OCI-LY1 (cell line): ENCODE measurements around the gene ZNF354C.

Experiments
- EZH2 ChIP-seq: fragments of 200-600 bp; sonication (generic), shearing (Covaris generic); IDR thresholded peaks from 2 replicates; pipeline ENCODE4 v1.8.0; 2017; ENCODE audit warnings: borderline replicate concordance, mixed run types, mild to moderate bottlenecking, antibody characterized with exemption, low read length, moderate library complexity, mixed read lengths
- TF ChIP-seq, protein P1 (sequence below): fragments of 200-600 bp; sonication (generic), shearing (Covaris generic); IDR thresholded peaks from 2 replicates; pipeline ENCODE4 v1.5.1; 2017; ENCODE audit warnings: mild to moderate bottlenecking, antibody characterized with exemption, low read length, moderate library complexity, mixed read lengths

GRCh38 chr5:179111267-179112207 is 51.4 kb downstream of the ZNF354C start:
- TF ChIP-seq, protein P1, sequence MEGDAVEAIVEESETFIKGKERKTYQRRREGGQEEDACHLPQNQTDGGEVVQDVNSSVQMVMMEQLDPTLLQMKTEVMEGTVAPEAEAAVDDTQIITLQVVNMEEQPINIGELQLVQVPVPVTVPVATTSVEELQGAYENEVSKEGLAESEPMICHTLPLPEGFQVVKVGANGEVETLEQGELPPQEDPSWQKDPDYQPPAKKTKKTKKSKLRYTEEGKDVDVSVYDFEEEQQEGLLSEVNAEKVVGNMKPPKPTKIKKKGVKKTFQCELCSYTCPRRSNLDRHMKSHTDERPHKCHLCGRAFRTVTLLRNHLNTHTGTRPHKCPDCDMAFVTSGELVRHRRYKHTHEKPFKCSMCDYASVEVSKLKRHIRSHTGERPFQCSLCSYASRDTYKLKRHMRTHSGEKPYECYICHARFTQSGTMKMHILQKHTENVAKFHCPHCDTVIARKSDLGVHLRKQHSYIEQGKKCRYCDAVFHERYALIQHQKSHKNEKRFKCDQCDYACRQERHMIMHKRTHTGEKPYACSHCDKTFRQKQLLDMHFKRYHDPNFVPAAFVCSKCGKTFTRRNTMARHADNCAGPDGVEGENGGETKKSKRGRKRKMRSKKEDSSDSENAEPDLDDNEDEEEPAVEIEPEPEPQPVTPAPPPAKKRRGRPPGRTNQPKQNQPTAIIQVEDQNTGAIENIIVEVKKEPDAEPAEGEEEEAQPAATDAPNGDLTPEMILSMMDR, result no peak
- no peak for TF ChIP-seq EZH2
